ENCODE measurements around the gene QPRT.

GRCh38 chr16:29730649-29731048 is 51.7 kb downstream of the QPRT start:
- TF ChIP-seq CTCF (IDR thresholded peaks at IDR 0.05): no peak
- TF ChIP-seq EZH2 (IDR thresholded peaks at IDR 0.05; ENCODE audit: borderline replicate concordance, insufficient read depth, low read depth, low read length, poor library complexity, severe bottlenecking): no peak

Measured in B cell (primary cell).